ENCODE results near the gene CROCC2.
"Not testable (repeated sequence)": the region's sequence is repeated elsewhere in the genome, so short reads cannot be mapped to it uniquely, and the experiment has no call there.

CROCC2 gene

DNA sequence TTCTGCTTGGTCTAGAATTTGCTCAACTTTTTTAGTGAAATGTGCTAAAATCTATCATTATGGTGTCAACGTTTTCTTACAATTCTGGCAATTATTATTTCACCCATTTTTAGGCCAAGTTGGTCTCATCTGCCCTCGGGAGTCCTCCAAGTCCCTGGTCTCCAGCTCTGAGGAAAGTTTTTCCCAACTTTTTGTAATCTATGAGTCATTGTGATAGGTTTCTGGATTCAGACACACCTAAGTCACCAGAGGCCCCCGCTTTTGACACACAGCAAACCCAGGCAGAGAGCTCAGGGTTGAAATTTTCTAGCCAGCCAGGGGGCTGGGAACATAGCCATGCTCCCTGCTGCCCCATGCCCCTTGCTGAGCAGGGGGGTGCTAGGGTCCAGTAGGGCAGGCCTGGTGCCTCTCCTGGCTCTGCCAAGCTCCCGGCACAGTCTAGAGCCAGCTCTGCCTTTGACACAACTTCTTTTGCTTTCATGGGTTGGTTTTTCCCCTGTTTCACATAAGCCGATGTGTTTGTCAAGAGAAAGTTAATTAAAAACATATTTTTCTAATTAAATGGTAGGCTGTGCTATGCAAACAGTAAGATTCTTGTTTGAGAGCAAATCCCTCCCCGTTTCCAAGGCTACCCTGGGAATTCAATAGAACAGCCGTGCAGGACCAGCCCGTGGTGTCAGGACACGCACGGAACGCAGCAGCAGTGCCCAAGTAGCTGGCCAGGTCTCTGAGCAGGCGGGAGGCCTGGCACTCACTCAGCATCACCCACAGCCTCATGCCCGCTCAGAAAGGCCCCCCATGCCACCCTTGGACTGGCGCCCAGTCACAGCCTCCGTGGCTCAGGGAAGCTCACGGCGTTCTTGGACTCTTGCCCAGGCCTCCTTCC lies 66.7 kb downstream of the CROCC2 start:
- DNase-seq, result no peak

DNA sequence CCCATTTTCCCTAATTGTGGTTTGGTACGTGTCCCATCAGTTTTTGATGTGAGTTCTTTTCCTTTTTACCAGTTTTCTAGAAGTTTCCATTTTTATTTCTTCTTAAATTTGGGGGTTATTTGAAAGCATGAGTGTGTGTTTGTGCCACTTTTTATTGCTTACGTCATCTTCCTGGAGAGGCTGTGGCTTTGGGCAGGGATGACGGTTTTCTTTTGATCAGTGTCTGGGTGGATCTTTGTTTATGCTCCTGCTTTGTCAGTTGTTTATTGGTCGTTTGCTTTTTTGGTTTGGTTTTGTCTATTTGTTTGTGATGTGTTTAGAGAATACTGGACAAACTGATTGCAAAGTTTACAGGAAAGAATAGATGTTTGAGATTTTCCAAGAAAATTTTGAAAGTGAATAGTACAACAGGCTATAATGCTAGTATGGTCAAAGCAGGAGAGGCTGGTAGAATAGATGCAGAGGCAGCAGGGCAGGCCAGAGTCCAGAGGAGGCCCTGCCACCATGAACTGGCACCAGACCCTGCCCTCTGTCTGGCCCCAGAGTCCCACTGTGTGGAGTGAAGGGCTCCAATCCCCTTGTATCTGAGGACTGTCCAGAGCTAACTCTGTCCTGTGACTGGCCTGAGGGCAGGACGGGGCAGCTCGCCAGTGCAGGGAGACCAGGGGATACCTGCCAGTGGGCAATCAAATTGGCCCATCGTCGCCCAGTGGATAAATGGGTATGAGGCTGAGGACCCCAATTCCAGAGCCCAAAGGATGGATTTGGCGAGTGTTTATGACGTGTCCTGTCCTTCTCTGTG lies 68.8 kb downstream of the CROCC2 start:
- peak; percentile 12 for DNase-seq

DNA sequence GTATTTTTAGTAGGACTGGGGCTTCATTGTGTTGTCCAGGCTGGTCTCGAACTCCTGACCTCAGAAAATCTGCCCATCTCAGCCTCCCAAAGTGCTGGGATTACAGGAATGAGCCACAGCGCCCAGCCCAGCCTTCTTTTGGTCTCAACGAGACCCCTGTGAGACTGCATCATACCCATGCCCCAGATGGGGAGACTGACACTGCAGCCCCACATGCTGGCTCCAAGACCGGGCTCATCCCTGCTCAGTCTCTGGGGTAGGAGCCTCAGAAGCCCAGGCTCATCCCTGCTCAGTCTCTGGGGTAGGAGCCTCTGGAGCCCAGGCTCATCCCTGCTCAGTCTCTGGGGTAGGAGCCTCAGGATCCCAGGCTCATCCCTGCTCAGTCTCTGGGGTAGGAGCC lies 69.8 kb downstream of the CROCC2 start:
- not testable (repeated sequence) for DNase-seq

DNA sequence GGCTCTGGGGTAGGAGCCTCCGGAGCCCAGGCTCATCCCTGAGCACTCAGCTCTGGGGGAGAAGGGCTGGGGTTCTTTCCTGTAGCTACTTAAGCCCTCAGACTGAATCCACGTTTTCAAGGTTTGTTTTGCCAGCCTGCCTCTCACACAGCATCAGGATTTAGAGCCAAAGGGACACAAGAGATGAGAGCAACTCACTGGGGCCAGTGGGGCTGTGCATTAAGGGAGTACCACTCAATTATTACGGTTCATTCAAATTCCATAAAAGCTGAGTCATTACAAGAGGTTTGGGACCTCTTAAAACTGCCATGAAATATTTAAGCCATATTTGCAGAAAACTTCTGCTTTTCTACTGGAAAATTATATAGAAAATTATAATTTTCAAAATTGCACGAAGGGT lies 75.1 kb downstream of the CROCC2 start:
- DNase-seq, result no peak

DNA sequence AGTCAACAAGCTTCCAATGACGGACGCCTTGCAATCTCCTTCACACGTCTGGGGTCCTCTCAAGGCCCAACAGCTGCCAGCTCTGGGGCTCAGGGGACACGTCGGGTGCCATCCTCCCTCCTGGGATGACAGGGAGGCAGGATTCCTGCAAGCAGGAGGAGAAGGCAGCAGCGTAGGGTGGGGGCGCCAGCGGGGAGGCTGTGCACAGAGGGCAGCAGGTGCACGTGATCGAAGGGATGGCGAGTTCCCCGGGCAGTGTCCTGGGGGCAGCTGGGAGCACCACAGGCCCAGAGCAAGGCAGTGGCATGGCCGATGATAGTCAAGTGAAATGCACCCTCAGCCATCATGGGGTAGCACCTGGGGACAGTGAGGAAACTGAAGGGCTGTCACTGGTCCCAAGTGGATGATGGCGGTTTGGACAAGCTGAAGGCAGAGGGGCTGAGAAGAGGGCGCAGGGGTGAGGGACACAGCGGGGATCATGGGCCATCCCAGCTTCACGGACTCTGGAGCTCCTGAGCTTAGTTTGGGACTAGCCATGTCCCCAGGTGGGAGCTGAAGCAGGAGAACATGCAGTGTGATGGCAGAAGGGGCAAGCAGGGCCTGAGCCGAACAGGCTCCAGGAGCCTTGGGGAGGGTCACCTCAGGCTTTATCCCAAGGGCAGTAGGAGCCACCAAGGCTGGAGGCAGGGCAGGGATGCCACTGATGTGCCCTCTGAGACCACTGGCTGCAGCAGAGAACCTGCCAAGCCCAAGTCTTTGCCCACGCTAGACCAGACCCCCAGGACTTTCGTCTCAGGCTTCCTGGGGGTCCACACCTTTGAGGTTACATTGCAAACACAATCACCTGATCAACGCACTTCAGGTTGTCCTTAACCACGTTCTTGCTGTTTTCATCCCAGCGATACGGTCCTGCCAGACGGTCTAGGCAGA lies 76.0 kb downstream of the CROCC2 start:
- DNase-seq, result no peak

DNA sequence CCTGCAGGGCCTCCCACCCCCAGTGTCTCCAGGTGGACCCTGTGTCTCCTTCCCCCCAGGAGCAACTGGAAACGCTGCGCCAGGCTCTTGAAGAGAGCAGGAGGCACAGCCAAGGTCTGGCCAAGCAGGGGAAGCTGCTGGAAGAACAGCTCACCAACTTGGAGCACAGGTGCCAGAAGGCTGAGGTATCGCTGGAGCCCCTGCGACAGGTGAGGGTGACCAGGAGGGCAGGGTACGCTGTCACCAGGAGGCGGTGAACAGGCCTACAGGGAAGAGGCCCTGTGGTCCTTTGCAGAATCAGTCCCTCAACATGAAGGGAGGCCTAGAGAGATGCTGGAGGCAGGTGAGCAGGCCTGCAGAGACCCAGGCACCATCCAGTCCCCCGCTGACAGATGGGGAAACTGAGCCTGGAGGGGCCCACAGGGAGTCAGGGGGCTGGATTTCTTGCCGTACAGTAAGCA lies 76.7 kb downstream of the CROCC2 start:
- no peak for DNase-seq

DNA sequence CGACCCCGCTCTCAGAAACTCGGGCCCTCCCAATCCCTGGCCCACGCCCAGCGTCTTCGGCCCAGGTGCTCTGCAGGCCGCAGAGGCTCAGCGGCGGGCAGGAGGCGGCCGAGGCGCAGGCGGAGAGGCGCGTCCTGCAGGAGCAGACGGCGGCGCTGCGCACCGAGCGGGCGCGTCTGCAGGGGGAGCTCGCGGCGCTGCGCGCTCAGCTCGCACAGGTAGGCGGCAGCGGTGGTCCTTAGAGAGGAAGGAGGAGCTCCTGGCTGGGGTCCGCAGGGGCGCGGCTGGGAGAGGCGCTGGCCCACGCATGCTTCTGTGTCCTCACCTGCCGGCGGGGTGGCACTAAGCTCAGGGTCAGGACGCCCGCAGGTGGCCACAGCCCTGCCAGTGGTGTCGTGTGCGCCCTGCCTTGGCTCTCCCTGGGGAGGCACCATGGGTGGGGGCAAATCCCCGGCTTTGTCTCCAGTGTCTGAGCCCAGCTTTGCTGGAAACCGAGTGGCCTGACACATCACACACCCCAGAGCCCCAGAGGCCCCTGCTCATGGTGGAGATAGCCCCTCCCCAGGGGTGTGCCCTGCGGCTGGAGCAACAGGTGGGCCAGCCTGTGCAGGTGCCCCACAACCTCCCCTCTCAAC lies 77.3 kb downstream of the CROCC2 start:
- DNase-seq, result peak; percentile 47

DNA sequence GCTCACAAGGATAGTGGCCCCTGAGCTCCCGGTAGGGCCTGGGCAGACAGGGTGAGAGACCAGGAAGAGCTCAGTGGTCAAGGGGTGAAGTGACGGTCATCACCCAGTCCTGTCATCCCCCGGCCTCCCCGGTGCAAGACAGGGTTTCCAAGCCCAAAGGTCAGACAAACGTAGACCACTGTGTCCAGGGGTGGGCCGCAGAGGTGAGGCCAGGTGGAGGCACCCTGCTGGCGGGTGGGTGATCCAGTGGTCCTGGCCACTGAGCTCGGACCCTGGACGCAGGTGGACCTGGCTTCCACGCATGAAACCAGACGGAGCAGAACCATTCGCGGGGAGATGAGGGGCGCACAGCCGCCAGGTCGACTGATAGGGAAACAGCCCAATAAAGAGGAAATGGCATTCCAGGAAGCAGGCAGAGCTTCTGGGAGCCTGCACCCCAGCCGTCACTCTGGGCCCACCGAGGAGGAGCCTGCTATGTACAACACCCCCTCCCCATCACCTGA lies 77.9 kb downstream of the CROCC2 start:
- DNase-seq, result no peak

DNA sequence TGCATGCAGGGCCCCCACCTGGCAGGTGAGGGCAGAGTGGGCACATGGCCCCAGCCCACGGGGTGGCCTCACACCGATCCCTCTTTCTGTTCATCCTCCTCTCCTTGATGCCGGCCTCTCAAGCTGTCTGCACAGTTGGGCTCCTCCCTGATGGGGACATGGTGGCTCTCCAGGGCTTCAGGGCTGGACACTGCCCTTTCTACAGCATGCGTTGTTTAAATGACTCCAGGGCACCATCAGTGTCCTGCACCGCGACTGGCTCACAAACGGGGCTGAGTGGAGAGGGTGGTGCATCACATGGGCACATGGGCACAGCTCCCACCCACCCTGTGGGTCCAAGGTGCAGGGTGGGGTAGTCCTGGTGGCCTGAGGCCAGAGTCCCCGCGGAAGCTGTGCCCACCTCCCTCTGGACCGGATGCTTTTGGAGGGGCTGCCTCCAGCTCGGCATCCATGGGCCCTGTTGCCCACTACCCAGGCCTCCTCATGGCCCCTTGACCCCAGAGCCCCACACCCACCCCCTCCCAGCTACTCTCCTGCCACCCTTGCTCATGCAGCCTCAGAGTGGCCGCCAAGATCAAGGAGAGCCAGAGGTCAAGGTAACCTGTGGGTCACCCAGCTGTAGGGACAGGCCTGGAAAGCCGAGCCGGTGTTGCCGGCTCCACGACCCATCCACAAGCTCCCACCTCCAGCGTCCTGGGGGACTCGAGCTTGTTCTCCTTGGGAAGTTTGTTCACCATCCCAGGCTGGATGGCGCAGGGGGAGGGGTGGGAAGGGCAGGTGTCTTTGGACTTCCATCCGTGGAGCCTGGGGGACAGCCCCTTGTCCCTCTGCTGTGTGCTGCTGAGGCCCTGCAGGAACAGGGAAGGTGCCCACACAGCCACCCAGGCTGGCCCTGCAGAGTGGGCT lies 80.0 kb downstream of the CROCC2 start:
- no peak for DNase-seq

DNA sequence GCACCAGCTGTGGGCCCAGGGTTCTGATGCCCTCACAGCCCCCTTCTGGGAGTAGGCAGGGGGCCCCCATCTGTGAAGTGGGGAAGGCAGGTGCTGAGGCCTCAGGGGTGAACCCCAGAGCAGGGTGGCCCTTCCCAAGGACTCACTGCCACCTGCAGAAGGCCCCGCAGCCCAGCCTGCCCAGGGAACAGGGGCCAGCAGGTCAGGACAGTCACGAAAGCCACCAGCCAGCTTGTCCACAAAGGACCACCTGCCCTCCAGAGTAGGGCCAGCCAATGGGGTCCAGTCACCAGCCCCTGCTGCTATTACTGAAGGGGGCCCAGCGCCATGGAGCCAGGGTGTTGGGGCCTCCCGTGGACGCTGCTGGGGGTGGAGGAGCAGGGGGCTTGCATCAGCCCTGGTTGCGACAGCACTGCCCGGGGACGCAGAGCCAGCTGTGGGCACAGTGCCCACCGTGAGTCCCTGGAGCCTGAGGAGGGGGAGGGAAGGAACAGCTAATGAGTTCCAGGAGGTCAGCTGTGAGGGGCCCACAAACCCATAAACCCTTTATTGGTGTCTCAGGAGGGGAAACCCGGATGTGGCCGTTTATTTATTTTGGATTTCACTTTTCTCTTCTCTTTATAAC lies 80.8 kb downstream of the CROCC2 start:
- DNase-seq, result no peak

DNA sequence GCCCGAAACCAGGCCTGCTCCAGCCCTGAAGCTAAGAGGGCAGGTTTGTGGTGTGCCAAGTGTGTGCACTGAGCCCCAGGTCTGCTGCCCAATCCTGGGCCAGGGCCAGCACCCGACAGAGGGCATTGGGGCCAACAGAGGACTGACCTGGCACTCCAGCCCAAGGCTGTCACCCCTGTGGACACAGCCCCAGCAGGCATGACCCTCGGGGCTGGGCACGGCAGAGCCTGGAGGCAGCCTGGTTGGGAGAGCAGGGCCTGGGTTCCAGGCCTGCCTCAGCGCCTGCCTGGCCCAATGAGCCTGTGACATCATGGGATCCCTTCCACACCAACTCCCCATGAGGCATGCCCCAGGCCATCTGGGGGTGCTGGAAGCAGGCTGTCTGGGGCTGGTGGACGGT lies 81.5 kb downstream of the CROCC2 start:
- DNase-seq, result no peak

DNA sequence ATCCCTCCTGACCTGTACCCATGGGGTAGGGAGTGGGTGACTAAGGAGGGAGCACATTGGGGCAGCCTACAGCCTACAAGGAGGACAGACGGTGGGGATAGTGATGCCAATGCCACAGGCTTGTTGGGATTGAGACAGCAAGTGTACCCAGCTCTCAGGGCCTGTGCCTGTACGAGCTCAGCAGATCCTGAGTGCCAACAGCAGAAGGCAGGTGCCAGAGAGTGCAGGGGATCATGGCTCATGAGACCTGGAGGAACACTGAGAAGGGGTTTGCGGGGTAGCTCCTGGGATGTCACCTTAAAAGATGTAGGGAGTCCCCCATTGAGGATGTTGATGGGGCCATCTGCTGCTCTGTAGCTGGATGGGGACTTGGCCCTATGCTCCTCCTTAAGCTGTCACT lies 82.0 kb downstream of the CROCC2 start:
- no peak for DNase-seq

DNA sequence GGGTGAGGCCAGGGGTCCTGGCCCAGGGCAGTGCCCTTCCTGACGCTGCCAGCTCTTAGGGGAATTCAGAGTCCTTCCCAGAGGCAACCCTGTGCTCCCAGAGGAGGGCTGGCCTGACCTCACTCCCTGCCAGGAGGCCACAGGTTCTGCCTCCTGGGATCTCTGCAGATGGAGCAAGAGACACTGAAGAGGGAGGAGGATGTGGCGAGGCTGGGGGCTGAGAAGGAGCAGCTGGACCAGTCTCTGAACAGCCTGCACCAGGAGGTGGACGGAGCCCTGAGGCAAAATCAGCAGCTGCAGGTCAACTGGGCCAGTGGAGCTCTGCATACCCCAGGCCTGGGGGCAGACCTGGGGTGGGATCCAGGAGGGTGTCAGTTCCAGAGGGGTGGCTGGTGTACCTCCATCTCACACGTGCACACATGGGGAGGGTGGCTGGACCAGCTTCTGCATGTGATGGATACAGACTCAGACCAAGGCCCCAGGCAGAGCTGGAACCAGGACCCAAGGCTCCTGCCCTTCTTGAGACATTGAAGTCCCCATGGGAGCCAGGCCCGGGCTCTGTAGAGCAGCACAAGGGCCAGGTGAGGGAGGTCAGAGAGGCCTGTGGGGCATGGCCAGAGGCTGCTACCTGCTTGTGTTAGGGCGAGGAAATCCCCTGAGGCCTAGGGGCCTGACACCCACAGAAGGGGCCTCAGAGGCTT lies 82.6 kb downstream of the CROCC2 start:
- DNase-seq, result no peak

DNA sequence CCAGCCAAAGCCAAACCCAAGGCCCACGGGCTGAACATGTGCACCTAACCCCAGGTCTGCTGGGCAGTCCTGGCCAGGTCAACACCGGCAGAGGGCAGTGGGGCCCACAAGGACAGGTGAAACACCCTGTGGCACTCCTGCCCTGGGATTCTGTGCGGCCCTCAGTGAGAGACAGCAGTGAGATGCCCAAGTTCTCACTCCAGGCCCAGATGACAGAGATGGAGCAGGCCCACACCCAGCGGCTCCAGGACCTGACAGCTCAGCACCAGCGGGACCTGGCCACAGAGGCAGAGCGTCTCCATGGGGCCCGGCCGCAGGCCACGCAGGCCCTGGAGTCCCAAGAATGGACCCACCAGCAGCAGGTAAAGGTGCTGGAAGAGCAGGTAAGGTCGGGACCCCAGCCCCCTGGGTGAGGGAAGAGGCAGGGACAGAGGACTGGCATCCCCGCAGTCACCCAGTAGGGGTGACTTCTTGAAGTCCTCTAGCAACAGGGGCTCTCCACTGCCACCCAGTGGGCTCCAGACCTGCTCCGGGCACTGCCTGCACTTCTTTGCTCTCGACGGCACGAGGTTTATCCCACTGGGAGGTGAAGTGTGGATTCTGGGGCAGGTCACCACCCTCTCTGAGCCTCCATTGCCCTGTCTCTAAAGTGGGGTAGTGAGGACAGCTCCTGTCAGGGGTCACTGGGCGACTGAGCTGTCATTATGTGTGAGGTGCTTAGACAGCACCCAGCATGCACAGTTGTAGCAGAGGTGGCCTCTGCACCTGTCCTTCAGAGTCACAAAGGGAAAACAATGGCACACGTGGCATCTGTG lies 83.5 kb downstream of the CROCC2 start:
- DNase-seq, result no peak

DNA sequence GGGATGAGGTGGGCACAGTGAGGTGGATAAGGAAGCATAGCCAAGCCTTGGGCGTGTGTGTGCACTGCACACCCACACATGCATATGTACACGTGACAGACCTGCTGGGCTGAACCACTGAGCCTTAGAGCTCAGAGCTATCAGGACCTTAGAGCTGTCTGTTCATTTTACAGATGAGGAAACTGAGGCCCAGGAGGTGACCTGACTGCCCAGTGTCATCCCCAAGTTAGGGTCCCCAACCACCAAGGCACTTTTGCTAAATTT lies 84.1 kb downstream of the CROCC2 start:
- DNase-seq, result no peak

DNA sequence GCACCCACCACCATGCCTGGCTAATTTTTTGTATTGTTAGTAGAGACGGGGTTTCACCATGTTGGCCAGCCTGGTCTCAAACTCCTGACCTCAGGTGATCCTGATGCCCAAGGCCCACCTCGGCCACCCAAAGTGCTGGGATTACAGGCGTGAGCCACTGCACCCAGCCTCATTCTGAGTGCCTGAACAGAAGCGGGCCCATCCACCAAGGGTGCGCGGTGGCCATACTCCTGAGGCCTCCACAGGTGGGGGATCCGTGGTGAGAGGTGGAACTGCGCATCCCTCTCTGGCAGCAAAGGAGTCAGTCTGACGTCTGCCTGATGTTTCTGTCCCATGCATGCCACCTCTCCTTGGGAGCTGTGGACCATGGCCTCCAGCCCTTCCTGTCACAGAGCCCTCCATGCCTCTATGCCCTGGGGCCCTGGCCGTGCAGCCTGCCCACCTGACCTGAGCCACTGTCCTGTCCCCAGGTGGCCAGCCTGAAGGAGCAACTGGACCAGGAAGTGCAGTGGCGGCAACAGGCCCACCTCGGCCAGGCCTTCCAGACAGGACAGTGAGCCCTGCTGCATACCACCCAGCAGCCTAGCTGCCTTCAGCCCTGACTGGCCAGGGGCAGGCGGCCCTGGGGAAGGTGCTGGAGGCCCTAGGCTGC lies 84.7 kb downstream of the CROCC2 start:
- no peak for DNase-seq

DNA sequence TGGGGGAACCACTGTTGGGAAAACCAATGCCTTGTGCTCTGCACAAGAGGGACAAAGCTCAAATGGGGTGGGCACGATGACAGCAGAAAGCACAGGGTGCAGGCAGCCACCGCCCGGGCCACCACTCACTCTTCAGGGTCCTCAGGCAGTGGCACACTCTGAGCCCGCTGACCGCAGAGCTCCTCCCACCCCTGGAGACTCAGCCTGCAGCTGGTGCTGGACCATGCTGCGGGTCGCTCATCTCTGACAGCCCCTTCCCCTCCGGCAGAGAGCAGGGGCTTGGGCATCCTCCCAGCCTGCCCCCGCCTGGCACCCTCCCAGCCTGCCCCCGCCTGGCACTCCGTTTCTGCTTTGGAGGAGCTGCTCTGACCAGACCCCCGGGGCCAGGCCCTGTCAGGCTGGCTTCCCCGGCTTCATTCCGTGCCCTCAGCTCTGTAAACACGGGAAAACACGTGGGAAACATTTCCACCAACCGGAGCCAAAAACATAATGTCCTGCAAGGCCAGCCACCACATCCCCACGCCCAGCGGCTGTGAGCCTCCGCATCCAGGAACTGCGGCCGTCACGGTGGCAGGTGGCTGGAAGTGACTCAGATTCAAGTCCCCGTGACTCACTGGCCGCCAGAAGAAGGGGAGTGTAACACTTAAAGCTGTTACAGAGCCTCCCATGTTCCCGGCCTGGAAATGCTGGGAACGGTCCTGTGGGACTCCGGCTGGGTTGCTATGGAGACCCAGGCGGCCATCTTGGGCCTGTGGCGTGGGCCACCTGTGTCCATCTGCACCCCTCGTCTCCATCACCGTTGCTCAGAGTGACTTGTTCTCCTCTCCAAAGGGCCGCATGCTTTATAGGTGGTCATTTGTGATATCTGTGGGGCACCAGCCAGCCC lies 85.5 kb downstream of the CROCC2 start:
- DNase-seq, result no peak

All from CD4-positive, alpha-beta T cell treated with Interleukin-6 for 4 hours (primary cell).